Dermis microvascular lymphatic vessel endothelial cell (primary cell): ENCODE measurements around the gene TRAPPC10. TPM values are rescaled to one million over a fixed set of nuclear protein-coding genes. Genes with fewer than 3 reads are reported as not detected.

Experiments
- DNase-seq, 2 donors: peaks; one replicate each; pipeline versions ENCODE4 v3.0.0 to v3.0.0-alpha.2; 2010; ENCODE audit warnings: low read depth in 2 of 2
- total RNA-seq: library from RNA; depleted of rRNA; stranded (reverse); fragments of >200 nt; gene quantifications from 2 replicates; pipeline ENCODE4 v1.2.1, GENCODE V29; 2014

TRAPPC10 gene
- total RNA-seq: 16.7 and 23.5 TPM in 2 replicates

DNA sequence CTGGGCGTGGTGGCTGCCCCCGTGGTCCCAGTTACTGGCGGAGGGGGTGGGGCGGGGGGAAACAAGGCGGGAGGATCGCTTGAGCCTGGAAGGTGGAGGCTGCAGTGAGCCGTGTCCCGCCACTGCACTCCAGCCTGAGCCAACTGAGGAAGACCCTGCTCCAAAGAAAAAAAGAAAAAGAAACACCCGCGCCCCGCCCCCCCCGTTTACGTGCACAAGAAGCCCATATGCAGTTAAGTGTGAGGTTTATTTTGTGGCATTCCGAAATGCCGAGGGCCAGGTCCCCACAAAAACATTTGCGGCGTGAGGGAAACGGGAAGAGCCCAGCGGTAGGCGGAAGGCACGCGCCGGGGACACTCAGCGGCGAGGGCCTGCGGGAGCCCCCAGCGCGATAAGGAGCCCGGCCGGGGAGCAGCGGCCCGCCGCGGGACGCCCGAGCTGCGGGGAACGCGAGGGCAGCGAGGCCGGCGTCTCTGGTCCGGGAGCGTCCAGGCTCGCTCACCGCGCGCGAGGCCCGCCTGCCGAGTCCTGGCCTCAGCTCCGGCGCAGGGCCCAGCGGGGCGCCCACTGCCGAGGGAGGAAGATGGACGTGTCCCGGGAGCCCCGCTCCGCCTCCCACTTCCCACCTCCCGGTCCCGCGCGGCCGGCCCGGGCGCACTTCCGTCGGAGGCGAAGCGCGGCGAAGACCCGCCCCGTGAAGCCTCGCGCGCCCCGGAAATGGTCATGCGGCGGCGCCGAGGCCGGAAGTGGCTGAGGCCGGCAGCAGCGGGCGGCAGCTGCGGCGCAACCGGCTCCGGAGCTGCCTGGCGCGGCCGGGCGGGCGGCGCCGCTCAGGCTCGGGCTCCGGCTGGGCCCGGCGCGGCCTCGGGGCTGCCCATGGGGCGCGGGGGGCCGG, at the start of gene TRAPPC10:
TSS of gene TRAPPC10 (plus strand) at position 731 of the 895 bp plus-strand sequence. CDS start 185 bp downstream, outside the sequence.
- DNase-seq: peak in 1 of 2 donors; percentile 82

DNA sequence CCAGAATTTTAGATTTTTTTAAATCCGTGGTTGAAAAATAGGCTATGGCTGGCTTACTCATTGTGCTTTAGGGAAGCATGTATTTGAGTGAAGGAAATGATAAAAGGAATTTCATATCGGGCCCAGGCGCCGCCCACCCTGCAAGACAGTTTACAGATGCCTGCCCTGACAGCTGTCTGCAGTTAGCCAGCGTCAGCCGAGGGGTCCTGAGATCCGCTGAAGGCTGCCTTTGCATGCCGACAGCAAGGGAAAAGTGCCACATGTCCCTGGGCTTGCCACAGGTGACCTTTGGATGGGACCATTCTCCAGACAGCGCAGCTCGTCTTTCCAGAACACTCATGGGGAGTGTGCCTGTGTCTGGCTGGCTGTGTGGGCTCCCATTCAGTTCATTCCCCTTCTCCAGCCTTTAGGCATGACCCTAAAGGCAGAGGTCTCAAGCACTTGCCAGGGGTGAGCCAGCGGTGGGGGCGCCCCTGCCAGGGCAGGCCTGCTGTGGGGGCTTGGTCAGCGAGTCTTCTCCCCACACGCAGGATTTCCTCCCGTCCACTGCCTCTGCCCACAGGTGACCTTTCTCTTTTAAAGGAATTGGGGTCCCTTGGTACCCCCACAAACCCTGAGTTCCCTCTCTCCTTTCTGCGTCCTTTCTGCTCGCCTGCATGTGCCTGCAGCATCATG, 46.1 kb upstream of the TRAPPC10 start:
- DNase-seq: no peak

DNA sequence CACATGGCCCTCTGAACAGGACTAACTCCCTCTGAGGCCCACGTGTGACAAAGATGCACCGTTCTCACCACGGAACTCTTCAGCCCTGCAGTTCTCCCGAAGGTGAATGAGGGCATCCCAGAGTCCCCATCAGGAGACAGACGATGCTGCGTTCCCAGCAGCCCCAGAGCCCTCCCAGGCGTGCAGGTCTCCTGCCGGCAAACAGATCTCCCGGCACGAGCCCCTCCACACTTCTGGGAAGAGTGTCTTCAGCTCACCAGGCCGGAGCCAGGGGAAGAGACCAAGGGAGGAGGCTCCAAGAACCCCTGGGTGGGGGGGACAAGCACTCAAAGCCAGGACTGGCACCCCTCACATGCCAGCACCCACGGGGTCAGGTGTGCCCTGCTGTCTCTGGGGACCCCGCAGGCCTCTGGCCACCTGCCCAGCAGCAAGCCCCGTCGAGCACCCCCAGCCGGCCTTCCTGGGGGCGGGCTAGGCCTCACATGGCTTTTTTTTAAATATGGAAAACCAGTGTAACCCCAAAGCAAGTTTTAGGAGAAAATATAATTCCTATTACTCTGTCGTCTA, 45.1 kb upstream of the TRAPPC10 start:
- DNase-seq: no peak

DNA sequence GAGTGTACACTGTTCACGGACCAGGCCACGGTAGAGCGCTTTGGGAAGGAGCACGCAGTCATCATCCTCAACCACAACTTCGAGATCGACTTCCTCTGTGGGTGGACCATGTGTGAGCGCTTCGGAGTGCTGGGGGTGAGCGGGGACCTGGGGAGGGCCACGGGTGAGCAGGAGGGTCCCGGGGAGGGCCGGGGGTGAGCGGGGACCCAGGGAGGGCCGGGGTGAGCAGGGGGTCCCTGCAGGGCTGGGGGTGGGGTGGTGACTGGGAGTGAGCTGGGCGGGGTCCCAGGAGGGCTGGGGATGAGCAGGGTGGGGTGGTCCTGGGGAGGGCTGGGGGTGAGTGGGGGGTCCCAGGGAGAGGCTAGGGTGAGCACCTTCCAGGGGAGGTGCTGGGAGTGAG, 44.1 kb upstream of the TRAPPC10 start:
- DNase-seq: no peak

GRCh38 chr21:43968410-43969114, 43.5 kb upstream of the TRAPPC10 start:
- DNase-seq: no peak

DNA sequence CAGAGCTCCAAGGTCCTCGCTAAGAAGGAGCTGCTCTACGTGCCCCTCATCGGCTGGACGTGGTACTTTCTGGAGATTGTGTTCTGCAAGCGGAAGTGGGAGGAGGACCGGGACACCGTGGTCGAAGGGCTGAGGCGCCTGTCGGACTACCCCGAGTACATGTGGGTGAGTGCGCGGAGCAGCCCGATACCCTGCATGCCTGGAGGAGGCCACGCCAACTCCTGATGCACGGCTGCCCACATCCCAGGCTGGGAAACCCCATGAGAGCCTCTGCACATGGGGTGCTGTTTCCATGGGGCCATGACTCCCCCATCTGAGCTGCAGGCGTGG, 43.0 kb upstream of the TRAPPC10 start:
- no peak for DNase-seq

GRCh38 chr21:43970551-43970950, 41.6 kb upstream of the TRAPPC10 start:
- no peak for DNase-seq

DNA sequence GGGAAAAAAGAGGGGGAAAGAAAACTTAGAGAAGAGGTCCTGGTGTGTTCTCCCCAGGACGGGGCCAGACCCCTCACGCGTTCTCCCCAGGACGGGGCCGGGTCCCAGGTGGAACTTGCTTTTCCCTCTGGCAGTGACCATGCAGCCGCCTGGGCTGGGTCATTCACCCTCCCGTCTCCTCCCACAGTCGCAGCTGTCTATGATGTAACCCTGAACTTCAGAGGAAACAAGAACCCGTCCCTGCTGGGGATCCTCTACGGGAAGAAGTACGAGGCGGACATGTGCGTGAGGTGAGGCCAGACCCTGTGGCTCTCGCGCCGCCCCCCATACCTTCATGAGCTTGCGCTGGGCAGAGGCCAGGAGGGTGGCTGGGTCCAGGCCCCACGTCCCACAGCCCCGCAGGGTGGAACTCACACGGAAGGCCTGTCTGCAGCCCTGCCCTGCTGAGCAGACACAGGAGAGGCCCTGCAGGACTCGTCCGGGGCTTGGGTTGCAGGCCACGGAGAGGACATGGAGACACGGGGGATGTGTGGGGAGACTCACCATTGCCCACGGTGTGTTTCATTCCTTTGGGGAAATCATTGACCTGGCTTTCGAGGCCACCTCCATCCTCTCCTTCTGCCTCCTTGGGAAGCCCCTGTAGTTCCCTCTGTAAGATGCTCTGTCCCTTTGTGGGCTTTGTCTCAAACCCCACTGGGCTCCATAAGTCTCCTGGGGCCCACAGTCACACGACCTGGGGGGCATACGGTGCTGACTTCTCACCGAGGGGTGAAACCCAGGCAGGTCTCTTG, 40.7 kb upstream of the TRAPPC10 start:
- no peak for DNase-seq

GRCh38 chr21:43971992-43972255, 40.2 kb upstream of the TRAPPC10 start:
- no peak for DNase-seq

DNA sequence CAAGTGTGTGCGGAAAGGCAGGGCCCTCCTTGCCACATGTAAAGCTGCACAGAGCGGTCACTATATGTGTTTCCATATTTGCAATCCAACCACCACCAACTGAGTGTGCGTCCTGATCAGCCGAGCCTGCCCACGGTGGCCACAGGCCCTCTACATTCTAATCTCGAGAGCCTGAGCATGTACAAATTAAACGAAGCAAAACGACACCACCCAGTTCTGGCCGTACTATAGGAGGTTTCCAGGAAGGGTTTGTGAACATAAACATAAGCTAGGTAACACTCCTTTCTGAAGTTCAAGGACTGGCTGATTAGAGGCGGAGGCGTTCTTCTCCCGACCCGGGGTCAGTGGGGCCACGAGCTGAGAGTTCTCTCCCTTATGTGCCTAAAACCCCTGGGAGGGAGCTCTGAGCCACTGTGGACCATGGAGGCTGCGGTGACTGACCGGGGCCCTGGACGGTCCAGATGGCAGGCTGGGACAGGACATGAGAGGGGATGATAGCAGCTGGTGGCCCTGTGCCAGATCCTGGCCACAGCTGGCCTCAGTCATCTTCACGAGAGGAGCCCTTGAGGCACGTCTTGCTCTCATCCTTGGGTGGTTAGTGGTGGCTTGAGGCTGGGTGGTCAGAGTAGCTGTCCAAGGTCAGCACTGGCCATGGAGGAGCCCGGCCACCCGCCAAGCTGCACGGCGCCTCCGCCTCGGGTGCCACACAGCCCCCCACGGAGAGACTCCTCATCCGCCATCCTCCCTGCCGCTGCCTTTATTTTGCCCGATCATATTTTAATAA, 39.1 kb upstream of the TRAPPC10 start:
- DNase-seq: no peak

GRCh38 chr21:43973634-43973955, 38.5 kb upstream of the TRAPPC10 start:
- no peak for DNase-seq

- no peak for DNase-seq
Observed at GRCh38 chr21:43974791-43975468, 37.2 kb upstream of the TRAPPC10 start.

DNA sequence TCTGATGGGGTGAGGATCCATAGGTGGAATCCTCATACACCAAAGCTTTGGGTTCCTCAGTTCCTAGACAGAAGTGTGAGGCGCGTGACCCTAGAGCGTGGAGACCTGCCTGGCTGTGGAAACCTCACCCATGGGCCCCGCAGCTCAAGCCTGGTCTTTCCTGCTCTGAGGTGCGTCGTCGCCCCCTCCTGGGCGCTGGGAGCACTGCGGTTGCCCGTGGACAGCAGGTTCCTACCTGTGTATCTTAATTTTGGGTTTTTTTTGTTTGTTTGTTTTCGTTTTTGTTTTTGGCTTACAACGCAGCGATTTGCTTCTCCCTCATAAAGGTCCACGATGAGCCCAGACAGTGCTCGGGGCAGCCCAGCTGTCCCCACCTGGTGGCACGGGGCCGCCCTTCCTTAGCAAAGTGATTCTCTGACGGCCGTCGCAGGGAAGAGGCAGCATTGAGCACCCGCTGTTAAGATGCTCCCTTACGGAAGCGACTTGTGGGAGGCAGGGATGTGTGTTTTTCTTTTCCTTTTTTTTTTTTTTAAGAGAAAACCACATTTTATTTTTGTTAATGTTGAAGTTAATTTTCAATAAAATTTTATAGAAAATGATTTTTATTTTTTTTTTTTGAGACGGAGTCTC, 36.5 kb upstream of the TRAPPC10 start:
- DNase-seq: peak; percentile 27 to 57

GRCh38 chr21:43976661-43977060, 35.4 kb upstream of the TRAPPC10 start:
- DNase-seq: no peak

DNA sequence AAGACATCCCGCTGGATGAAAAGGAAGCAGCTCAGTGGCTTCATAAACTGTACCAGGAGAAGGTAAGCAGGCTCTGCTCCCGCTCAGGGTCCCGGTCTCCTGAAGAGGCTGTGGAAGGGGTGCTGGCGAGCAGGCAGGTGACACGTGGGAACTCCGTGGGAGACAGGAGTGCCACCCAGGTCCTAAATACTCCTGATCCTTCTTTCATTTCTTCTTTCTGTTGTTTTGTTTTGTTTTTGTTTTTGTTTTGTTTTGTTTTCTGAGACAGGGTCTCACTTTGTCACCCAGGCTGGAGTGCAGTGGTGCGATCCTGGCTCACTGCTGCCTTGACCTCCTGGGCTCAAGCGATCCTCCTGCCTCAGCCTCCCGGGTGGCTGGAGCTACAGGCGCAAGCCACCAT, 34.0 kb upstream of the TRAPPC10 start:
- no peak for DNase-seq

DNA sequence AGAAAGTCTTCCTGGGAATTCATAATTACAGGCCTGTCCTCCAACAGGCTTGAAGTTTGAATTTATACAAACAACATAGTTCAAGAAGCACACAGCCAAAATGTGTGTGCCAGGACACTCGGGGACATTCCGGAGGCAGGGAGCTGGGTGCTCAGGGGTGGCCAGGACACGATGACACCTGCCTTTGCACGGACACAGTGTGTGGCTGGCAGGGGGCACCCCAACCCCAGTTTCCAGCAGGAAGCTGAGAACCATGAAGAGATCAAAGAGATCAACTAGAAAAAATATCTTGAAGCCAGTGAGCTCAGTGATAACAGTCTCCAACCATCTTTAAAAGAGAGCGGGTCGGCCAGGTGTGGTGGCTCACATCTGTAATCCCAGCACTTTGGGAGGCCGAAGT, 32.5 kb upstream of the TRAPPC10 start:
- no peak for DNase-seq

GRCh38 chr21:43981151-43981870, 30.8 kb upstream of the TRAPPC10 start:
- DNase-seq: no peak

DNA sequence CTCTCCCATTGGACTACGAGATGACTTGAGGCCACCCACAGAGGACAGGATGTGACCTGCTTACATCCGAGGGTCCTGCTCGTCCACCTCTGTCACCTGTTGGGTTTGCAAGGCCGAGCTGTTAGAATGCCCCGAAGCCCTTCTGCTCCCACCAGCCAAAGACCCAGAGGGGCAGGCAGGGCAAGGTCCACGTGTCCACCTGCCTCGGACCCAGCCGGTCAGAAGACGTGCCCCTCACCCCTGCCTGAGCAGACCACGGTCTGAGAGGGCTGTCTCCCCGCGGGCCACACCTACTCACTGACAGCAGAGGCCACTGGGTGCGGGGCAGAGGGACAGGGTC, 30.3 kb upstream of the TRAPPC10 start:
- no peak for DNase-seq

GRCh38 chr21:43982489-43983078, 29.5 kb upstream of the TRAPPC10 start:
- DNase-seq: no peak
